ENCODE results near the gene NFXL1.

NFXL1 gene

DNA sequence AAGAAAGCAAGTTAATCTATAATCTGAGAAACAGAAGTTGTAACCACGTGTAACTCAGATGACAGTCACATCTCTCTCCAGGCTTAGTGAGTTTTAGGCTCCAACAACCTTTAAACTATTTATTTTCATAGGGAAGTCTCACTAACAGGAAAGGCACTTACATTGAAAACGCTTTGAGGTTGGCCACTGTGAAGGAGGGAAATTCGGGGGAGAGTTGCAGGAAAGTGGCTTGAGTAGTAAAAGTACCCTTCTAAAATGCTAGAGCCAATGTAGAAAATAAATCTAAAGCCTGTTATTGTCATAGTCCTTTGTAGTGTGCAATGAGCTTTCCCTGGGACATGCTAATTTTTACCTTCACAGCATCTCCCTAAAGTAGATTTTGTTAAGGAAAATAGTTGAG lies 995 bp upstream of the NFXL1 start:
- H3K4me3 ChIP-seq (replicated peaks; ENCODE audit: insufficient read depth, low read length), result no peak overlapping the region

GRCh38 chr4:47914926-47915237 lies 499 bp upstream of the NFXL1 start:
- Histone ChIP-seq H3K4me3 (replicated peaks; ENCODE audit: insufficient read depth, low read length) (peak overlapping the region; percentile 90), H3K27me3 (ENCODE audit: insufficient read depth, poor library complexity, severe bottlenecking) (no peaks in the 10 kb centered on the region), H3K27ac (replicated peaks) (peak overlapping the region; percentile 69)
- TF ChIP-seq GABPA (IDR thresholded peaks at IDR 0.05; ENCODE audit: low read depth), result no peak
- TF ChIP-seq, protein P1, sequence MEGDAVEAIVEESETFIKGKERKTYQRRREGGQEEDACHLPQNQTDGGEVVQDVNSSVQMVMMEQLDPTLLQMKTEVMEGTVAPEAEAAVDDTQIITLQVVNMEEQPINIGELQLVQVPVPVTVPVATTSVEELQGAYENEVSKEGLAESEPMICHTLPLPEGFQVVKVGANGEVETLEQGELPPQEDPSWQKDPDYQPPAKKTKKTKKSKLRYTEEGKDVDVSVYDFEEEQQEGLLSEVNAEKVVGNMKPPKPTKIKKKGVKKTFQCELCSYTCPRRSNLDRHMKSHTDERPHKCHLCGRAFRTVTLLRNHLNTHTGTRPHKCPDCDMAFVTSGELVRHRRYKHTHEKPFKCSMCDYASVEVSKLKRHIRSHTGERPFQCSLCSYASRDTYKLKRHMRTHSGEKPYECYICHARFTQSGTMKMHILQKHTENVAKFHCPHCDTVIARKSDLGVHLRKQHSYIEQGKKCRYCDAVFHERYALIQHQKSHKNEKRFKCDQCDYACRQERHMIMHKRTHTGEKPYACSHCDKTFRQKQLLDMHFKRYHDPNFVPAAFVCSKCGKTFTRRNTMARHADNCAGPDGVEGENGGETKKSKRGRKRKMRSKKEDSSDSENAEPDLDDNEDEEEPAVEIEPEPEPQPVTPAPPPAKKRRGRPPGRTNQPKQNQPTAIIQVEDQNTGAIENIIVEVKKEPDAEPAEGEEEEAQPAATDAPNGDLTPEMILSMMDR (IDR thresholded peaks at IDR 0.05; ENCODE audit: insufficient read depth, low read length), result no peak
- TF ChIP-seq POLR2AphosphoS5 (IDR thresholded peaks at IDR 0.05; ENCODE audit: low read depth), result no peak
- TF ChIP-seq, protein P2, sequence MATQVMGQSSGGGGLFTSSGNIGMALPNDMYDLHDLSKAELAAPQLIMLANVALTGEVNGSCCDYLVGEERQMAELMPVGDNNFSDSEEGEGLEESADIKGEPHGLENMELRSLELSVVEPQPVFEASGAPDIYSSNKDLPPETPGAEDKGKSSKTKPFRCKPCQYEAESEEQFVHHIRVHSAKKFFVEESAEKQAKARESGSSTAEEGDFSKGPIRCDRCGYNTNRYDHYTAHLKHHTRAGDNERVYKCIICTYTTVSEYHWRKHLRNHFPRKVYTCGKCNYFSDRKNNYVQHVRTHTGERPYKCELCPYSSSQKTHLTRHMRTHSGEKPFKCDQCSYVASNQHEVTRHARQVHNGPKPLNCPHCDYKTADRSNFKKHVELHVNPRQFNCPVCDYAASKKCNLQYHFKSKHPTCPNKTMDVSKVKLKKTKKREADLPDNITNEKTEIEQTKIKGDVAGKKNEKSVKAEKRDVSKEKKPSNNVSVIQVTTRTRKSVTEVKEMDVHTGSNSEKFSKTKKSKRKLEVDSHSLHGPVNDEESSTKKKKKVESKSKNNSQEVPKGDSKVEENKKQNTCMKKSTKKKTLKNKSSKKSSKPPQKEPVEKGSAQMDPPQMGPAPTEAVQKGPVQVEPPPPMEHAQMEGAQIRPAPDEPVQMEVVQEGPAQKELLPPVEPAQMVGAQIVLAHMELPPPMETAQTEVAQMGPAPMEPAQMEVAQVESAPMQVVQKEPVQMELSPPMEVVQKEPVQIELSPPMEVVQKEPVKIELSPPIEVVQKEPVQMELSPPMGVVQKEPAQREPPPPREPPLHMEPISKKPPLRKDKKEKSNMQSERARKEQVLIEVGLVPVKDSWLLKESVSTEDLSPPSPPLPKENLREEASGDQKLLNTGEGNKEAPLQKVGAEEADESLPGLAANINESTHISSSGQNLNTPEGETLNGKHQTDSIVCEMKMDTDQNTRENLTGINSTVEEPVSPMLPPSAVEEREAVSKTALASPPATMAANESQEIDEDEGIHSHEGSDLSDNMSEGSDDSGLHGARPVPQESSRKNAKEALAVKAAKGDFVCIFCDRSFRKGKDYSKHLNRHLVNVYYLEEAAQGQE (IDR thresholded peaks at IDR 0.05; ENCODE audit: insufficient replicate concordance, low read depth), result no peak
- DNase-seq (ENCODE audit: low read depth in 1 of 2, low spot score in 1 of 2), result no peak

More for the DNA sequence above, 995 bp upstream of the NFXL1 start:
- DNase-seq (ENCODE audit: low read depth in 1 of 2, low spot score in 1 of 2), result peak in 1 of 2 experiments; percentile 11
- Histone ChIP-seq H3K27me3 (ENCODE audit: insufficient read depth, poor library complexity, severe bottlenecking) (no peaks in the 10 kb centered on the region), H3K27ac (replicated peaks) (peak overlapping the region; percentile 69)
- TF ChIP-seq GABPA (IDR thresholded peaks at IDR 0.05; ENCODE audit: low read depth), result no peak
- TF ChIP-seq, protein P2 (IDR thresholded peaks at IDR 0.05; ENCODE audit: insufficient replicate concordance, low read depth), result no peak
- TF ChIP-seq POLR2AphosphoS5 (IDR thresholded peaks at IDR 0.05; ENCODE audit: low read depth), result no peak
- no peak for TF ChIP-seq SPI1 (IDR thresholded peaks at IDR 0.05; ENCODE audit: borderline replicate concordance, low read depth)
- TF ChIP-seq, protein P1 (IDR thresholded peaks at IDR 0.05; ENCODE audit: insufficient read depth, low read length), result no peak

DNA sequence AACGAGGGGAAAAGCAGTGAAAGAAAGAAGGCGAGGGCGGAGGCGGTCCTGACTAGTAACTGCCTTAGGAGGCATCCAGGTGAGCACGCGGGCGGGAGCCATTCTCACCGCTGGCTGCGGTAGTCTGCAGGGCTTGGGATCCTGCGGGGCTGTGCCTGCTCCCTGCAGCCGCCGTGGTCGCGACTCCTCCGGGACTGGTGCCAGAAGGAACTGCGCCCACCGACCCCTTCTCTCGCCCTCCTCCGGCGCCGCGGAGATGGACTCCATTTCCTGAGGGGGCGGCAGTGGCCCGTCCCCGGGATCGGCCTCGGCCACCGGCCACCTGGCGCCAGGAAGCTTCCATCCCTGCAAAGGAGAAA lies 543 bp downstream of the NFXL1 start:
- Histone ChIP-seq H3K4me3 (replicated peaks; ENCODE audit: insufficient read depth, low read length) (peak overlapping the region; percentile 90), H3K27ac (replicated peaks) (peak overlapping the region; percentile 76), H3K27me3 (ENCODE audit: insufficient read depth, poor library complexity, severe bottlenecking) (no peaks in the 10 kb centered on the region)
- TF ChIP-seq, protein P2 (IDR thresholded peaks at IDR 0.05; ENCODE audit: insufficient replicate concordance, low read depth), result no peak
- TF ChIP-seq POLR2AphosphoS5 (IDR thresholded peaks at IDR 0.05; ENCODE audit: low read depth) (no peak), GABPA (IDR thresholded peaks at IDR 0.05; ENCODE audit: low read depth) (no peak), SPI1 (IDR thresholded peaks at IDR 0.05; ENCODE audit: borderline replicate concordance, low read depth) (no peak)
- TF ChIP-seq, protein P1 (IDR thresholded peaks at IDR 0.05; ENCODE audit: insufficient read depth, low read length), result no peak
- peak in 1 of 2 experiments; percentile 23 for DNase-seq (ENCODE audit: low read depth in 1 of 2, low spot score in 1 of 2)
